ENCODE data around the gene MAB21L1. TPM values are rescaled to one million over a fixed set of nuclear protein-coding genes. Genes with fewer than 3 reads are reported as not detected.
A peak's percentile ranks its signal among the peaks of the same experiment; 100 is the strongest.

Gene MAB21L1
- polyA plus RNA-seq, 3 donors from 2014 or later: not detected

- Mint-ChIP-seq H3K4me3 (no peak overlapping the region), H3K36me3 (peaks cover 0 to 4% (median 0%) of the 10 kb centered on the region in 3 donors), H3K27ac (no peak overlapping the region), H3K9me3 (peaks cover 0 to 11% (median 3%) of the 10 kb centered on the region in 6 donors), H3K27me3 (ENCODE audit: low read depth in 3 of 3) (peaks cover 0 to 1% (median 0%) of the 10 kb centered on the region in 3 donors), H3K4me1 (no peaks in the 10 kb centered on the region)
- no peak for DNase-seq
Observed at GRCh38 chr13:35496761-35497386, 20.4 kb upstream of the MAB21L1 start.

- H3K27ac Mint-ChIP-seq: no peak overlapping the region
Observed at GRCh38 chr13:35496006-35496405, 19.5 kb upstream of the MAB21L1 start.

GRCh38 chr13:35489050-35489449 is 12.6 kb upstream of the MAB21L1 start:
- Mint-ChIP-seq H3K36me3 (peaks cover 0 to 6% (median 0%) of the 10 kb centered on the region in 3 donors), H3K4me1 (no peaks in the 10 kb centered on the region), H3K4me3 (no peak overlapping the region), H3K9me3 (peaks cover 0 to 4% (median 0%) of the 10 kb centered on the region in 6 donors), H3K27me3 (ENCODE audit: low read depth in 3 of 3) (peaks cover 0 to 7% (median 5%) of the 10 kb centered on the region in 3 donors), H3K27ac (no peak overlapping the region)
- no peak for DNase-seq

More at GRCh38 chr13:35496006-35496405, 19.5 kb upstream of the MAB21L1 start:
- H3K4me1 Mint-ChIP-seq: no peaks in the 10 kb centered on the region
- H3K4me3 Mint-ChIP-seq: no peak overlapping the region
- H3K36me3 Mint-ChIP-seq: peaks cover 0 to 6% (median 0%) of the 10 kb centered on the region in 3 donors
- peaks cover 0 to 14% (median 3%) of the 10 kb centered on the region in 6 donors for H3K9me3 Mint-ChIP-seq
- H3K27me3 Mint-ChIP-seq (ENCODE audit: low read depth in 3 of 3): peaks cover 0 to 3% (median 0%) of the 10 kb centered on the region in 3 donors
- no peak for DNase-seq

DNA sequence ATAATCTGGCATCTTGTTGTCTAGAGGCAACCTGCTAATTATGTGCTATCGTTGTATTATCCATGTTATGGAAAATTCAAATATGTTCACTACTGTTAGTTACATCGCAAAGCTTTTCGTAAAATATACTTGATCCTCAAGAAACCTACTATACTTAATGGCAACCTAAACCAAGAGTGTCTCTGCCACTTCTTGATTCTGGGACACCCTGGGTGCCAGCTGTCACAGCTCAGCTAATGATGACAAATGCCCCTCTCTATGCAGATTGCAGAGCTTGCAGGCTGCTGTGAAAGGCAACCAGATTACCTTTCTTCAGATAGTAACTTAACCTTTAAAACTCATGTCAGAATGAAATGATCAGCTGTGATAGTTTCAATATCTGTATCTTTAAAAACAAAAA is 8.9 kb upstream of the MAB21L1 start:
- Mint-ChIP-seq H3K4me3 (no peak overlapping the region), H3K9me3 (no peaks in the 10 kb centered on the region), H3K27me3 (ENCODE audit: low read depth in 3 of 3) (peaks cover 1 to 16% (median 5%) of the 10 kb centered on the region in 3 donors), H3K27ac (no peak overlapping the region), H3K36me3 (no peaks in the 10 kb centered on the region), H3K4me1 (no peaks in the 10 kb centered on the region)
- no peak for DNase-seq

GRCh38 chr13:35484384-35484783 is 7.9 kb upstream of the MAB21L1 start:
- H3K27ac Mint-ChIP-seq: no peak overlapping the region
- no peaks in the 10 kb centered on the region for H3K4me1 Mint-ChIP-seq
- no peaks in the 10 kb centered on the region for H3K36me3 Mint-ChIP-seq
- H3K4me3 Mint-ChIP-seq: no peak overlapping the region
- H3K9me3 Mint-ChIP-seq: no peaks in the 10 kb centered on the region
- no peak for DNase-seq
- H3K27me3 Mint-ChIP-seq (ENCODE audit: low read depth in 3 of 3): peaks cover 1 to 15% (median 5%) of the 10 kb centered on the region in 3 donors

DNA sequence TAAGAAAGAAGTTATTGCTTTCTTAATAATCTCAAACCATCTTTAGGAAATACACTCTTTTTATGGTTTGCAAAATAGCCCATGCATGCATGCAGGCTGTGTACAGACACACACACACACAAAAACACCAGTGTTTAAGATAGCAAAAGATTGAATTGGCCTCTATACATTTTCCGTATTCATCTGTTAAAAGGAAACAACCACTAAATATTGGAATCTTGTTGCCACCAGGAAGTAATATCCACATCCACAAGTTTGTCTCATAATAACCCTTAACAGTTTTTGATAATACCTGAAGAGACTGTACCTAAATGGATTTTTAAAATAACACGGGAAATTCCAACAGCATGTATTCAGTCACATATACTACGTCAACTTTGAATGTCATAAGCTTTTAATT is 7.3 kb upstream of the MAB21L1 start:
- H3K27me3 Mint-ChIP-seq (ENCODE audit: low read depth in 3 of 3): peaks cover 1 to 16% (median 9%) of the 10 kb centered on the region in 3 donors
- no peaks in the 10 kb centered on the region for H3K9me3 Mint-ChIP-seq
- H3K4me3 Mint-ChIP-seq: no peak overlapping the region
- H3K4me1 Mint-ChIP-seq: peaks cover 0 to 1% of the 10 kb centered on the region in 2 donors
- DNase-seq: no peak
- no peak overlapping the region for H3K27ac Mint-ChIP-seq
- H3K36me3 Mint-ChIP-seq: no peaks in the 10 kb centered on the region

GRCh38 chr13:35482527-35482926 is 6.0 kb upstream of the MAB21L1 start:
- peaks cover 0 to 3% (median under 1%) of the 10 kb centered on the region in 6 donors for H3K9me3 Mint-ChIP-seq
- no peak overlapping the region for H3K27ac Mint-ChIP-seq
- DNase-seq: no peak
- peaks cover 3 to 18% (median 16%) of the 10 kb centered on the region in 3 donors for H3K27me3 Mint-ChIP-seq (ENCODE audit: low read depth in 3 of 3)
- H3K4me1 Mint-ChIP-seq: peaks cover 3 to 13% of the 10 kb centered on the region in 2 donors
- no peak overlapping the region for H3K4me3 Mint-ChIP-seq
- no peaks in the 10 kb centered on the region for H3K36me3 Mint-ChIP-seq

DNA sequence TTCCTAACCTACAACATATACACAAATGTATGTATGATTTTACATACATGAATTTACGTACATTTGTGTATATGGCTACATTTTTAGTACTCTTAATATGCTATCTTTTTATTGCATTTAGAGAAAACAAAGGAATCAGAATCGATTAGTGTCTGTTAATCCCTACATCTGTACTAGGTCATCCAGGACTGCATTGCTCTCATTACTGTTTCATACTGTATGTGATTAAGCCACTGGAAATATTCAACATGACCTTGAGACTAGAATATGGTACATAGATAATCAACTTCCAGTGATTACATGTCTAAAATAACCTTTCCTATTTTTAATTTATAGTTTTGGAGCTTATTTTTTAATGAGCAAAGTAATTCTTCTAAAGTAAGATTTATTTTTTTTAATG is 5.3 kb upstream of the MAB21L1 start:
- Mint-ChIP-seq H3K36me3 (no peaks in the 10 kb centered on the region), H3K4me1 (peaks cover 5 to 20% of the 10 kb centered on the region in 2 donors), H3K27ac (no peak overlapping the region), H3K27me3 (ENCODE audit: low read depth in 3 of 3) (peaks cover 10 to 24% (median 19%) of the 10 kb centered on the region in 3 donors), H3K4me3 (no peak overlapping the region), H3K9me3 (peaks cover 0 to 7% (median 3%) of the 10 kb centered on the region in 6 donors)
- DNase-seq: no peak

DNA sequence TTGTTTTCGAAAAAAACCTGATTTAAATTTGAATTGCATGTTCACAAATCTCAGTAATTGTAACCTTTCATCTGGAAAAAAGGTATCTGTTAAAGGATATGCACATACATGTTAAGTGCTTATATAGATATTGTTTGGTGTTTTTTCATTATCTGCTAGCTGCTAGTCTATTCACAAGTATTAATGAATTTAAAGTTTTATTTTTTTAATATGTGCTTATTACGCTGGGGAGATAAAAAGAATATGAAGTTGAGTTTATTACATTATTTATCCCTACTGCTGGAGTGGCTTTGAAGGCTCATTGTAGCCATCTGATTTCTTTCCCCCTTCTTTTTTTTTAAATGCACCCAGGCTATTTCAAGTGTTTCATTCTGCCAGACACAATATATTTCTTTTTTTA is 3.9 kb upstream of the MAB21L1 start:
- DNase-seq: no peak
- Mint-ChIP-seq H3K27me3 (ENCODE audit: low read depth in 3 of 3) (peaks cover 21 to 34% (median 31%) of the 10 kb centered on the region in 3 donors), H3K27ac (no peak overlapping the region), H3K4me1 (peaks cover 19 to 35% of the 10 kb centered on the region in 2 donors), H3K9me3 (peaks cover 0 to 11% (median 5%) of the 10 kb centered on the region in 6 donors), H3K36me3 (no peaks in the 10 kb centered on the region), H3K4me3 (no peak overlapping the region)

- no peak for DNase-seq
- Mint-ChIP-seq H3K27ac (no peak overlapping the region), H3K27me3 (ENCODE audit: low read depth in 3 of 3) (peaks cover 25 to 36% (median 35%) of the 10 kb centered on the region in 3 donors), H3K4me1 (peaks cover 23 to 41% of the 10 kb centered on the region in 2 donors), H3K9me3 (peaks cover 0 to 11% (median 6%) of the 10 kb centered on the region in 6 donors), H3K4me3 (no peak overlapping the region), H3K36me3 (no peaks in the 10 kb centered on the region)
Observed at GRCh38 chr13:35479706-35480105, 3.2 kb upstream of the MAB21L1 start.

- no peak overlapping the region for H3K27ac Mint-ChIP-seq
- H3K36me3 Mint-ChIP-seq: no peaks in the 10 kb centered on the region
- peaks cover 0 to 14% (median 6%) of the 10 kb centered on the region in 6 donors for H3K9me3 Mint-ChIP-seq
- no peak for DNase-seq
- peaks cover 23 to 46% of the 10 kb centered on the region in 2 donors for H3K4me1 Mint-ChIP-seq
- H3K4me3 Mint-ChIP-seq: no peak overlapping the region
- peaks cover 29 to 38% (median 33%) of the 10 kb centered on the region in 3 donors for H3K27me3 Mint-ChIP-seq (ENCODE audit: low read depth in 3 of 3)
Observed at GRCh38 chr13:35479038-35479492, 2.6 kb upstream of the MAB21L1 start.

DNA sequence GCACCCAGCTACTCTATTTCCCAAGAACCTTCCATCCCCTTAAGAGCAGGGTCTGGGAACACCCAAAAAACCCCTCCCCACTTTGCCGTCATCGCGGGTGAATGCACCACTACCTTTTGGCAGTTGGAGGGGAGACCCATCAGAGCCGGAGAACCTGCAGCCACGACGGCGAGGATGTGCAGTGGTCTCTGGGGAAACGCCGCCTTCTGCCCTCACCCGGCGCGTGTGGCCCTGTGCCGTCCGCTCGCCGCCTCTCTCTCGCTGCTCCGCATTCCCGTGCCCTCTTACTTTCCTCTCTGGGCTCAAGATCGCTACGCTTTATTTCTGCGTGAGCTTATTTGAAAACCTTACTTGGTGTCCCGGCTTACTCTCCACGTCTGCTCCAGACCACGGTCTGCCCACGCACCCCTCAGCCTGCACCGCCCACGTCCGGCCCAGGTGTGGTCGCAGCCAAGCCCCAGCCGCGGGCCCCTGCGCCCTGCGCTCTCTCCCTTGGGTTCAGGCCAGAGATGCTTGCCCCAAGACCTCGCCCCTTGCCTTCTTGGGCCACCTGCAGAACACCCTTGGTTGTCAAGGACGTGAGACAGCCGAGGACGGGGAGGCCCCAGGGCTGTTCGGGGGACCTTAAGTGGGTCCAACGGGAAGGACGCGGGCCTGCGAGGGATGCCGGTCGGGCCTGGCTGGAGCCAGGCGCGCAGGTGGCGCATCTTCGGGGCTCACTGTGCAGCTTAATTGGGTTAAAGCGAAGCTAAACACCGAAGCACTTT is 2.0 kb upstream of the MAB21L1 start:
- H3K27ac Mint-ChIP-seq: no peak overlapping the region
- peak overlapping the region in 1 of 5 donors; percentile 27 for H3K4me3 Mint-ChIP-seq
- peaks cover 23 to 46% of the 10 kb centered on the region in 2 donors for H3K4me1 Mint-ChIP-seq
- H3K27me3 Mint-ChIP-seq (ENCODE audit: low read depth in 3 of 3): peaks cover 29 to 38% (median 35%) of the 10 kb centered on the region in 3 donors
- DNase-seq: no peak
- H3K9me3 Mint-ChIP-seq: peaks cover 0 to 17% (median 6%) of the 10 kb centered on the region in 6 donors
- H3K36me3 Mint-ChIP-seq: no peaks in the 10 kb centered on the region

DNA sequence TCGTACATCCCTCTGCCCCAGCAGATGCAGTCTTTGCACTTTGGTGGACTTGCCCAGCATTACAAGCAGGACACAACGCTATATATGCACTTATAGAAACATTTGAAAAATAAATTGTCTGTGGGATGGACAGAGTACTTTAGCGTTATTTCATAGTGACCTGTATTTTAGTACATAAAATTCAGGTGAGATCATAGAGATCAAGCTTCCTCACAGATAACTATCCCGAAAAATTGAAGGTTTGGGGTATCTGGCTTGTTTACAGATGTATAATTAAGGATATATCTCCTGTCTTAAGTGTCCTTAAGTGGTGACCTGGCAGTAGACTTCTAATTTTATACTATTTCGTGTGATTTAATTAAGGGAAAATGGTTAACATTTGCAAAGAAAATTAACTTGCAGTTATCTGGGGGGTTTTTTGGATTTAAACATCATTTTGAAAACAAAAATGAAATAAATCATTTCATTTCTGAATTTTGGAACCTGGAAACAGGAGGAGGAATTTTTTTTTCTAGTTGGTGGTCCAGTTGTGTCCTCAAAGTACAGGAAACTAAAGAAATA is 977 bp upstream of the MAB21L1 start:
- H3K27me3 Mint-ChIP-seq (ENCODE audit: low read depth in 3 of 3): peaks cover 29 to 38% (median 35%) of the 10 kb centered on the region in 3 donors
- peaks cover 23 to 46% of the 10 kb centered on the region in 2 donors for H3K4me1 Mint-ChIP-seq
- no peak for DNase-seq
- peaks cover 0 to 17% (median 6%) of the 10 kb centered on the region in 6 donors for H3K9me3 Mint-ChIP-seq
- no peaks in the 10 kb centered on the region for H3K36me3 Mint-ChIP-seq
- no peak overlapping the region for H3K27ac Mint-ChIP-seq
- peak overlapping the region in 2 of 5 donors; percentile 22 to 95 for H3K4me3 Mint-ChIP-seq
